ENCODE measurements around the gene THADA. TPM values are rescaled to one million over a fixed set of nuclear protein-coding genes. Genes with fewer than 3 reads are reported as not detected.

The THADA gene
- total RNA-seq, 1 experiment from 2014 or later, result 35.7 TPM

- no peak overlapping the region for H3K27ac ChIP-seq
- H3K36me3 ChIP-seq, result peaks cover 14% of the 10 kb centered on the region; the same call in 1 of the 2 replicates
- DNase-seq, result no peak
- H3K4me3 ChIP-seq, result no peak overlapping the region
- no peaks in the 10 kb centered on the region for H3K27me3 ChIP-seq
- H3K4me1 ChIP-seq, result peaks cover 12% of the 10 kb centered on the region
- H3K9me3 ChIP-seq (replicated peaks), result 0 out of 2 replicates have a peak, but pooled peaks cover 5% of the 10 kb centered on the region
Measured at GRCh38 chr2:43278564-43279220, 317.1 kb downstream of the THADA start.

GRCh38 chr2:43276962-43277391, 318.9 kb downstream of the THADA start:
- Histone ChIP-seq H3K9me3 (replicated peaks) (no peaks in the 10 kb centered on the region), H3K27me3 (no peaks in the 10 kb centered on the region), H3K36me3 (peaks cover 5% of the 10 kb centered on the region; the same call in 1 of the 2 replicates), H3K4me3 (no peak overlapping the region), H3K27ac (no peak overlapping the region), H3K4me1 (peaks cover 12% of the 10 kb centered on the region)
- peak; percentile 38 to 50 for DNase-seq

GRCh38 chr2:43276266-43276941, 319.4 kb downstream of the THADA start:
- Histone ChIP-seq H3K36me3 (peaks cover 5% of the 10 kb centered on the region; the same call in 1 of the 2 replicates), H3K4me3 (no peak overlapping the region), H3K4me1 (peaks cover 12% of the 10 kb centered on the region), H3K9me3 (replicated peaks) (no peaks in the 10 kb centered on the region), H3K27ac (no peak overlapping the region), H3K27me3 (no peaks in the 10 kb centered on the region)
- DNase-seq, result no peak

GRCh38 chr2:43274721-43275120, 321.1 kb downstream of the THADA start:
- Histone ChIP-seq H3K36me3 (peaks cover 4% of the 10 kb centered on the region; the same call in 1 of the 2 replicates), H3K27me3 (no peaks in the 10 kb centered on the region), H3K4me1 (peaks cover 19% of the 10 kb centered on the region), H3K27ac (no peak overlapping the region), H3K9me3 (replicated peaks) (no peaks in the 10 kb centered on the region), H3K4me3 (no peak overlapping the region)
- DNase-seq, result no peak

GRCh38 chr2:43274055-43274454, 321.8 kb downstream of the THADA start:
- DNase-seq, result no peak
- no peaks in the 10 kb centered on the region for H3K36me3 ChIP-seq
- no peak overlapping the region for H3K27ac ChIP-seq
- no peaks in the 10 kb centered on the region for H3K27me3 ChIP-seq
- H3K4me1 ChIP-seq, result peaks cover 24% of the 10 kb centered on the region
- no peaks in the 10 kb centered on the region for H3K9me3 ChIP-seq (replicated peaks)
- H3K4me3 ChIP-seq, result no peak overlapping the region

GRCh38 chr2:43273529-43273928, 322.3 kb downstream of the THADA start:
- Histone ChIP-seq H3K27me3 (no peaks in the 10 kb centered on the region), H3K27ac (no peak overlapping the region), H3K4me3 (no peak overlapping the region), H3K36me3 (no peaks in the 10 kb centered on the region), H3K9me3 (replicated peaks) (no peaks in the 10 kb centered on the region), H3K4me1 (peaks cover 29% of the 10 kb centered on the region)
- no peak for DNase-seq

- Histone ChIP-seq H3K36me3 (no peaks in the 10 kb centered on the region), H3K9me3 (replicated peaks) (no peaks in the 10 kb centered on the region), H3K4me3 (no peak overlapping the region), H3K27ac (no peak overlapping the region), H3K27me3 (no peaks in the 10 kb centered on the region), H3K4me1 (peaks cover 21% of the 10 kb centered on the region)
- DNase-seq, result no peak
Measured at GRCh38 chr2:43270930-43271615, 324.8 kb downstream of the THADA start.

- Histone ChIP-seq H3K27ac (no peak overlapping the region), H3K4me3 (no peak overlapping the region), H3K9me3 (replicated peaks) (no peaks in the 10 kb centered on the region), H3K4me1 (peaks cover 21% of the 10 kb centered on the region), H3K27me3 (no peaks in the 10 kb centered on the region), H3K36me3 (no peaks in the 10 kb centered on the region)
- DNase-seq, result no peak
Measured at GRCh38 chr2:43270461-43270860, 325.4 kb downstream of the THADA start.

- DNase-seq, result peak; percentile 47 to 61
- Histone ChIP-seq H3K27ac (peak overlapping the region; percentile 25), H3K4me3 (peak overlapping the region; percentile 4; the same call in 1 of the 2 replicates), H3K4me1 (peaks cover 21% of the 10 kb centered on the region), H3K27me3 (no peaks in the 10 kb centered on the region), H3K36me3 (no peaks in the 10 kb centered on the region), H3K9me3 (replicated peaks) (no peaks in the 10 kb centered on the region)
Measured at GRCh38 chr2:43269706-43270105, 326.1 kb downstream of the THADA start.

GRCh38 chr2:43269074-43269572, 326.7 kb downstream of the THADA start:
- H3K27ac ChIP-seq, result peak overlapping the region; percentile 25

GRCh38 chr2:43268066-43268953, 327.5 kb downstream of the THADA start:
- peaks cover 21% of the 10 kb centered on the region for H3K4me1 ChIP-seq
- no peaks in the 10 kb centered on the region for H3K9me3 ChIP-seq (replicated peaks)
- no peak for DNase-seq
- no peaks in the 10 kb centered on the region for H3K27me3 ChIP-seq
- no peaks in the 10 kb centered on the region for H3K36me3 ChIP-seq
- H3K4me3 ChIP-seq, result peak overlapping the region; percentile 4
- peak overlapping the region; percentile 25 for H3K27ac ChIP-seq

More at GRCh38 chr2:43269074-43269572, 326.7 kb downstream of the THADA start:
- Histone ChIP-seq H3K27me3 (no peaks in the 10 kb centered on the region), H3K36me3 (no peaks in the 10 kb centered on the region), H3K9me3 (replicated peaks) (no peaks in the 10 kb centered on the region), H3K4me3 (peak overlapping the region; percentile 4), H3K4me1 (peaks cover 21% of the 10 kb centered on the region)
- DNase-seq, result peak; percentile 88 to 92

GRCh38 chr2:43267381-43267780, 328.5 kb downstream of the THADA start:
- peaks cover 21% of the 10 kb centered on the region for H3K4me1 ChIP-seq
- H3K36me3 ChIP-seq, result no peaks in the 10 kb centered on the region
- no peak overlapping the region for H3K27ac ChIP-seq
- H3K4me3 ChIP-seq, result no peak overlapping the region
- DNase-seq, result no peak
- H3K27me3 ChIP-seq, result no peaks in the 10 kb centered on the region
- no peaks in the 10 kb centered on the region for H3K9me3 ChIP-seq (replicated peaks)

GRCh38 chr2:43266711-43267111, 329.1 kb downstream of the THADA start:
- Histone ChIP-seq H3K36me3 (no peaks in the 10 kb centered on the region), H3K9me3 (replicated peaks) (no peaks in the 10 kb centered on the region), H3K4me1 (peaks cover 21% of the 10 kb centered on the region), H3K4me3 (no peak overlapping the region), H3K27me3 (no peaks in the 10 kb centered on the region), H3K27ac (no peak overlapping the region)
- no peak for DNase-seq

- Histone ChIP-seq H3K4me3 (no peak overlapping the region), H3K27ac (no peak overlapping the region), H3K4me1 (peaks cover 20% of the 10 kb centered on the region), H3K9me3 (replicated peaks) (no peaks in the 10 kb centered on the region), H3K27me3 (no peaks in the 10 kb centered on the region), H3K36me3 (no peaks in the 10 kb centered on the region)
- DNase-seq, result no peak
Measured at GRCh38 chr2:43265421-43265820, 330.4 kb downstream of the THADA start.

Measured in SJCRH30 (cell line).